Hepatocyte (in vitro differentiated cells): ENCODE measurements around the gene SETD9.

Experiments
- CTCF ChIP-seq: fragments of 200-600 bp; sonication (generic); IDR thresholded peaks from 2 replicates; pipeline ENCODE4 v1.5.1; 2016; ENCODE audit warnings: antibody characterized with exemption, mild to moderate bottlenecking; ENCODE audit not compliant: poor library complexity
- EZH2phosphoT487 ChIP-seq: fragments of 200-600 bp; sonication (generic); IDR thresholded peaks from one replicate; pipeline ENCODE4 v1.6.1; 2018; ENCODE audit warnings: antibody characterized with exemption, mild to moderate bottlenecking, low read depth, moderate library complexity; ENCODE audit not compliant: unreplicated experiment, severe bottlenecking

DNA sequence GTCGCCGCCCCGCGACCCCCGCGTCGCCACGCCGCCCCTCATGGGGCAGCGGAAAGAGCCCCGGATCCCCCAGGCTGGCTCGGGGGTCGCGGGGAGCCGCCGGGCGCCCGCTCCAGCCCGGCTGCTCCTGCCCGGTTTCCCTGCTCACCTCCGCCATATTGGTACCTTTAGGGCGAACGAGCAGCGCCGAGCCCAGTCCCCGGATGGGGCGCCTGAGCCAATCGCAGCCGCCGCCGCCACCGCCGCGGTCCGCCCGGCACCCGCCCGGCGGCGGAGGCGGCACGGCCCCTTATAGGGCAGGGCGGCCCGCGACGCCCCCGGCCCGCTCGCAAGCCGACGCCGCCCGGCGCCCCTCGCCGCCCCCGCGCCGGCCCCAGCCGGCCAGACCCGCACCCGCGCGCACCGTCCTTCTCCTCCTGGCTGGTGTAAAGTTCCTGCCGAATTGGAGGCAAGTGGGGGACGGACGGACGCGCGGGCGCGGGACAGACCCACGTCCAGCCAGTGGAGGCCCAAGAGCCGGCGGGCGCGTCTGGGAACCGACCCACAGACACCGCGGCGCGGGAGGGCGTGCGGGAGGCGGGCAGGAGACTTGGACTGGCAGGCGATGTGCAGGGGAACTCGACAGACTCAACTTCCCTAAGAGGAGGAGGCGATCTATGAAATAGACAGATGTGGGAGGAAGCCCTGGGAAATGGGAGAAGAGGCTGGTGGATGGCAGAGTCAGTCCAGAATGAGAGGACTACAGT lies 42.7 kb downstream of the SETD9 start, which contains the start of gene MIER3:
- TF ChIP-seq EZH2phosphoT487 (no peak), CTCF (no peak)
